ENCODE measurements around the gene CLIP2.
"Not testable (repeated sequence)": the region's sequence is repeated elsewhere in the genome, so short reads cannot be mapped to it uniquely, and the experiment has no call there.

CLIP2 gene

DNA sequence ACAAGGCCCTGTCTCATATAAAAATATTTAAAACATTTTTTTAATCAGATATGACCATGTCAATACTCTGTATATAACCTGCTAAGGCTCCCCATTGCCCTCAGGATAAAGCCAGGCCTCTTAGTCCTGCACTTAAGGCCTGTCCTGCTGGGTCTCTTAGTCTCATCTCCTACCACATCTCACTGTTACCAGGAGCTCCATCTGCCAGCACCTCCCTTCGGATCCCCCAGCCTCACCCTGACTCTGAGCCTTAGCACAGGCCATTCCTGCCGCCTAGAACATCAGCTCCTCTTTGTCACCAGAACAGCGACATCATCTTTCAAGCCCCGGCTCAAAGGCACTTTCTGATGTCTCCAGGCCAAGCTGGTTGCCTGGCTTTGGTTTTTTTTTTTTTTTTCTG is 138.8 kb downstream of the CLIP2 start:
- DNase-seq: no peak
- Histone ChIP-seq H3K9ac (ENCODE audit: low read depth, low read length) (no peak overlapping the region), H3K4me3 (ENCODE audit: low read depth in 1 of 2, low read length in 2 of 2) (no peak overlapping the region)

DNA sequence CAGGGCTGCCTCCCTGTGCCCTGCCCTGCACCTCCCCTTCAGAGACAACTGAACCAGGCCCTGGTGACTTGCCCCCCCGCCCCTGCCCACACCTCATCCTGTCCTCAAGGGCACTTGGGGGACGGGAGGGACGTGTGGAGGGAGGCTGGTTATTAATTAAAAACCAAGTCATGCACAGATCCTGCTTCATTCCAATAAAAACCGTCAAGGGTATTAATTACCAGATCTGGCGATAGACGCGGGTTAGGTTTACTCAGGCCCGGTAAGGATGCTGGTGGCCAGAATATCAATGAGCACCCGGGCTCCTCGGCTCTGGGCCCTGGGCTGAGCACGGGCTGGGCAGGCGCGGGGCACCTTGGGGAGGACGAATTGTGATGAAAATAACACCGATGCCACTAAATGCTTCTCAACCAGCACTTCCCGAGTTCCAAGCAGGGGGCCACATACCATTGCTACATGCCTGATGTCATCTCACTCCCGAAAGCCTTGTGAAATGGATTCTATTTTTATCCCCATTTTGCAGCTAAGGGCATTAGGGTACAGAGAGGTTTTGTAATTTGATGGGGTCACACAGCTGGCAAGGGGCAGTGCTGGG is 140.0 kb downstream of the CLIP2 start:
- TF ChIP-seq EZH2 (IDR thresholded peaks at IDR 0.05; ENCODE audit: borderline replicate concordance, low read depth, low read length, severe bottlenecking): no peak
- TF ChIP-seq, protein P1, sequence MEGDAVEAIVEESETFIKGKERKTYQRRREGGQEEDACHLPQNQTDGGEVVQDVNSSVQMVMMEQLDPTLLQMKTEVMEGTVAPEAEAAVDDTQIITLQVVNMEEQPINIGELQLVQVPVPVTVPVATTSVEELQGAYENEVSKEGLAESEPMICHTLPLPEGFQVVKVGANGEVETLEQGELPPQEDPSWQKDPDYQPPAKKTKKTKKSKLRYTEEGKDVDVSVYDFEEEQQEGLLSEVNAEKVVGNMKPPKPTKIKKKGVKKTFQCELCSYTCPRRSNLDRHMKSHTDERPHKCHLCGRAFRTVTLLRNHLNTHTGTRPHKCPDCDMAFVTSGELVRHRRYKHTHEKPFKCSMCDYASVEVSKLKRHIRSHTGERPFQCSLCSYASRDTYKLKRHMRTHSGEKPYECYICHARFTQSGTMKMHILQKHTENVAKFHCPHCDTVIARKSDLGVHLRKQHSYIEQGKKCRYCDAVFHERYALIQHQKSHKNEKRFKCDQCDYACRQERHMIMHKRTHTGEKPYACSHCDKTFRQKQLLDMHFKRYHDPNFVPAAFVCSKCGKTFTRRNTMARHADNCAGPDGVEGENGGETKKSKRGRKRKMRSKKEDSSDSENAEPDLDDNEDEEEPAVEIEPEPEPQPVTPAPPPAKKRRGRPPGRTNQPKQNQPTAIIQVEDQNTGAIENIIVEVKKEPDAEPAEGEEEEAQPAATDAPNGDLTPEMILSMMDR (IDR thresholded peaks at IDR 0.05; ENCODE audit: borderline replicate concordance, extremely low read depth, low read length, poor library complexity, severe bottlenecking): no peak
- H3K4me2 ChIP-seq (ENCODE audit: insufficient read depth, low read length): no peak overlapping the region
- H3K9me3 ChIP-seq (ENCODE audit: insufficient read depth, low read length, severe bottlenecking): no peaks in the 10 kb centered on the region
- H2AFZ ChIP-seq (ENCODE audit: low read depth, low read length): no peak overlapping the region
- H3K79me2 ChIP-seq (ENCODE audit: insufficient read depth, low read length): no peaks in the 10 kb centered on the region
- H3K27me3 ChIP-seq (ENCODE audit: insufficient read depth, low read length, poor library complexity): no peaks in the 10 kb centered on the region
- DNase-seq: no peak
- H3K4me3 ChIP-seq (ENCODE audit: low read depth in 1 of 2, low read length in 2 of 2): no peak overlapping the region
- H3K27ac ChIP-seq (ENCODE audit: low read length): no peak overlapping the region
- no peaks in the 10 kb centered on the region for H3K4me1 ChIP-seq (ENCODE audit: insufficient read depth, low read length)
- no peak overlapping the region for H3K9ac ChIP-seq (ENCODE audit: low read depth, low read length)
- no peaks in the 10 kb centered on the region for H3K36me3 ChIP-seq (ENCODE audit: insufficient read depth, low read length)
- ATAC-seq (ENCODE audit: insufficient read depth, low read depth): no peak
- H4K20me1 ChIP-seq (ENCODE audit: insufficient read depth, low read length): no peaks in the 10 kb centered on the region

More for the DNA sequence above, 138.8 kb downstream of the CLIP2 start:
- ATAC-seq (ENCODE audit: insufficient read depth, low read depth): no peak
- Histone ChIP-seq H3K4me1 (ENCODE audit: insufficient read depth, low read length) (no peaks in the 10 kb centered on the region), H3K36me3 (ENCODE audit: insufficient read depth, low read length) (no peaks in the 10 kb centered on the region), H2AFZ (ENCODE audit: low read depth, low read length) (no peak overlapping the region), H3K79me2 (ENCODE audit: insufficient read depth, low read length) (no peaks in the 10 kb centered on the region), H4K20me1 (ENCODE audit: insufficient read depth, low read length) (no peaks in the 10 kb centered on the region), H3K4me2 (ENCODE audit: insufficient read depth, low read length) (no peak overlapping the region), H3K27ac (ENCODE audit: low read length) (no peak overlapping the region), H3K27me3 (ENCODE audit: insufficient read depth, low read length, poor library complexity) (no peaks in the 10 kb centered on the region), H3K9me3 (ENCODE audit: insufficient read depth, low read length, severe bottlenecking) (no peaks in the 10 kb centered on the region)
- TF ChIP-seq, protein P1 (IDR thresholded peaks at IDR 0.05; ENCODE audit: borderline replicate concordance, extremely low read depth, low read length, poor library complexity, severe bottlenecking): no peak
- no peak for TF ChIP-seq EZH2 (IDR thresholded peaks at IDR 0.05; ENCODE audit: borderline replicate concordance, low read depth, low read length, severe bottlenecking)

DNA sequence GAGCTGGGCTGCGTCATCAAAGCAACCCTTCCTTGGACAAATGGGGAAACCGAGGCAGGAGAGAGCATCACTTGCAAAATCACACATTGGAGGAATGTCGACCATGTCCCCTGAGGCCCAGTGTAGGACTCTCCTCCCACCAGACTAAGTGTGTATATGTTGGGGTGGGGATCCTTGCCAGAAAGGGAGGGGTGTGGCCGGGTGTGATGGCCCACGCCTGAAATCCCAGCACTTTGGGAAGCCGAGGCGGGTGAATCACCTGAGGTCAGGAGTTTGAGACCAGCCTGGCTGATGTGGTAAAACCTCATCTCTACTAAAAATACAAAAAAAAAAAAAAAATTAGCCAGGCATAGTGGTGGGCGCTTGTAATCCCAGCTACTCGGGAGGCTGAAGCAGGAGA is 141.2 kb downstream of the CLIP2 start:
- ATAC-seq (ENCODE audit: insufficient read depth, low read depth); H3K79me2 ChIP-seq (ENCODE audit: insufficient read depth, low read length); H3K4me2 ChIP-seq (ENCODE audit: insufficient read depth, low read length): not testable (repeated sequence)

DNA sequence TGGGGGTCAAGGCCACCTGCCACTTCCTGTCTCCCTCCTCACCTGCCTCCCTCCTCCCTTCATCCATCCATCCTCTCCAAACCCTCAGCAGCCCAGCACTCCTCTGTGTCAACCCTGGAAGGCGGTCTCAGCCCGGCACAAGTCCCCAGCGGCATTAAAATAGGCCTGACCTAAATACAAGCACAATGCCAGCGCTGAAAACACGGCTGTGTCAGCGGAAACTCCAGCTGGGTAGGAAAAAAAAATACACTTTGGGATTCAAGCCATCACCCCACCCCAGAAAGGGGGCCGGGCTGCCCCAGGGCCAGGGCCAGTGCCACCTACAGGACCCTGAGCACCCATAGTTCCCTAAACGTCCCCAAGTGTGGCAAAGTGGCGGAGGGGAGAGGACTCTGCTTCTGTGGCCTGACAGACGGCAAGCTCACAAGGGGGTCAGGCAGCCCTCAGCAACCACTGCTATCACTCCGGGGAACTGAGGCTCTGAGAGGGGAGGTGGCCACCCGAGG is 141.8 kb downstream of the CLIP2 start:
- Histone ChIP-seq H2AFZ (ENCODE audit: low read depth, low read length) (no peak overlapping the region), H3K9ac (ENCODE audit: low read depth, low read length) (no peak overlapping the region)

More for the DNA sequence above, 141.2 kb downstream of the CLIP2 start:
- H4K20me1 ChIP-seq (ENCODE audit: insufficient read depth, low read length); H2AFZ ChIP-seq (ENCODE audit: low read depth, low read length); H3K27ac ChIP-seq (ENCODE audit: low read length); H3K4me3 ChIP-seq (ENCODE audit: low read depth in 1 of 2, low read length in 2 of 2); H3K9me3 ChIP-seq (ENCODE audit: insufficient read depth, low read length, severe bottlenecking); H3K36me3 ChIP-seq (ENCODE audit: insufficient read depth, low read length); H3K4me1 ChIP-seq (ENCODE audit: insufficient read depth, low read length); H3K27me3 ChIP-seq (ENCODE audit: insufficient read depth, low read length, poor library complexity); H3K9ac ChIP-seq (ENCODE audit: low read depth, low read length); DNase-seq: not testable (repeated sequence)

DNA sequence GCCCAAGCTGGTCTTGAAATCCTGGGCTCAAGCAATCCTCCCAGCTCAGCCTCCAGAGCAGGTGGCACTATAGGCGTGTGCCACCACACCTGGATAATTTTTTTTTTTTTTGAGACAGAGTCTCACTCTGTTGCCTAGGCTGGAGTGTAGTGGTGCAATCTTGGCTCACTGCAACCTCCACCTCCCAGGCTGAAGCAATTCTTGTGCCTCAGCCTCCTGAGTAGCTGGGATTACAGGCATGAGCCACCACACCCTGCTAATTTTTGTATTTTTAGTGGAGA is 148.0 kb downstream of the CLIP2 start:
- not testable (repeated sequence) for H3K4me3 ChIP-seq (ENCODE audit: low read depth in 1 of 2, low read length in 2 of 2); H3K9ac ChIP-seq (ENCODE audit: low read depth, low read length); DNase-seq; H3K4me2 ChIP-seq (ENCODE audit: insufficient read depth, low read length); H3K4me1 ChIP-seq (ENCODE audit: insufficient read depth, low read length); H3K27me3 ChIP-seq (ENCODE audit: insufficient read depth, low read length, poor library complexity); H3K9me3 ChIP-seq (ENCODE audit: insufficient read depth, low read length, severe bottlenecking); H3K36me3 ChIP-seq (ENCODE audit: insufficient read depth, low read length); H3K27ac ChIP-seq (ENCODE audit: low read length); ATAC-seq (ENCODE audit: insufficient read depth, low read depth); H3K79me2 ChIP-seq (ENCODE audit: insufficient read depth, low read length); H4K20me1 ChIP-seq (ENCODE audit: insufficient read depth, low read length); H2AFZ ChIP-seq (ENCODE audit: low read depth, low read length)

More for the DNA sequence above, 141.8 kb downstream of the CLIP2 start:
- Histone ChIP-seq H3K4me2 (ENCODE audit: insufficient read depth, low read length) (no peak overlapping the region), H4K20me1 (ENCODE audit: insufficient read depth, low read length) (no peaks in the 10 kb centered on the region), H3K4me1 (ENCODE audit: insufficient read depth, low read length) (no peaks in the 10 kb centered on the region), H3K27me3 (ENCODE audit: insufficient read depth, low read length, poor library complexity) (no peaks in the 10 kb centered on the region), H3K79me2 (ENCODE audit: insufficient read depth, low read length) (no peaks in the 10 kb centered on the region), H3K36me3 (ENCODE audit: insufficient read depth, low read length) (no peaks in the 10 kb centered on the region), H3K9me3 (ENCODE audit: insufficient read depth, low read length, severe bottlenecking) (no peaks in the 10 kb centered on the region), H3K4me3 (ENCODE audit: low read depth in 1 of 2, low read length in 2 of 2) (no peak overlapping the region), H3K27ac (ENCODE audit: low read length) (no peak overlapping the region)
- DNase-seq (no peak), ATAC-seq (ENCODE audit: insufficient read depth, low read depth) (no peak)
- TF ChIP-seq, protein P1 (IDR thresholded peaks at IDR 0.05; ENCODE audit: borderline replicate concordance, extremely low read depth, low read length, poor library complexity, severe bottlenecking): no peak
